ENCODE results near the gene TIPIN.
"Not testable (repeated sequence)": the region's sequence is repeated elsewhere in the genome, so short reads cannot be mapped to it uniquely, and the experiment has no call there.

The TIPIN gene

DNA sequence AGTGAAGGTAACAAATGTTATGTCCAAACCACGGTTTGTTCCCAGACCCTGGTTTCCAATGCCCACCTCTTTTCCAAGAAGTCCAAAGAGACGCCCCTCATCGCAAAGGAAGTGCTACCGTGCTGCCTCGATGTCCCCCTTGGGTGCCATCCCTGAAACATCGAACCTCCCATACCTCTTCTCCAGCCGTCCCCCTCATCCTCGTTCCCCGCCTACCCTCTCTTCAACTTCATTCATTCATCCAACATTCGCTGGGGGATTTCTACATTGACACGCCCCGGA, 467 bp downstream of the TIPIN start:
- peak overlapping the region; percentile 81 for H3K4me3 ChIP-seq (ENCODE audit: low read depth, low read length)
- TF ChIP-seq, protein P1, sequence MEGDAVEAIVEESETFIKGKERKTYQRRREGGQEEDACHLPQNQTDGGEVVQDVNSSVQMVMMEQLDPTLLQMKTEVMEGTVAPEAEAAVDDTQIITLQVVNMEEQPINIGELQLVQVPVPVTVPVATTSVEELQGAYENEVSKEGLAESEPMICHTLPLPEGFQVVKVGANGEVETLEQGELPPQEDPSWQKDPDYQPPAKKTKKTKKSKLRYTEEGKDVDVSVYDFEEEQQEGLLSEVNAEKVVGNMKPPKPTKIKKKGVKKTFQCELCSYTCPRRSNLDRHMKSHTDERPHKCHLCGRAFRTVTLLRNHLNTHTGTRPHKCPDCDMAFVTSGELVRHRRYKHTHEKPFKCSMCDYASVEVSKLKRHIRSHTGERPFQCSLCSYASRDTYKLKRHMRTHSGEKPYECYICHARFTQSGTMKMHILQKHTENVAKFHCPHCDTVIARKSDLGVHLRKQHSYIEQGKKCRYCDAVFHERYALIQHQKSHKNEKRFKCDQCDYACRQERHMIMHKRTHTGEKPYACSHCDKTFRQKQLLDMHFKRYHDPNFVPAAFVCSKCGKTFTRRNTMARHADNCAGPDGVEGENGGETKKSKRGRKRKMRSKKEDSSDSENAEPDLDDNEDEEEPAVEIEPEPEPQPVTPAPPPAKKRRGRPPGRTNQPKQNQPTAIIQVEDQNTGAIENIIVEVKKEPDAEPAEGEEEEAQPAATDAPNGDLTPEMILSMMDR (IDR thresholded peaks at IDR 0.05; ENCODE audit: borderline replicate concordance, insufficient read depth, low read depth, low read length) = no peak

DNA sequence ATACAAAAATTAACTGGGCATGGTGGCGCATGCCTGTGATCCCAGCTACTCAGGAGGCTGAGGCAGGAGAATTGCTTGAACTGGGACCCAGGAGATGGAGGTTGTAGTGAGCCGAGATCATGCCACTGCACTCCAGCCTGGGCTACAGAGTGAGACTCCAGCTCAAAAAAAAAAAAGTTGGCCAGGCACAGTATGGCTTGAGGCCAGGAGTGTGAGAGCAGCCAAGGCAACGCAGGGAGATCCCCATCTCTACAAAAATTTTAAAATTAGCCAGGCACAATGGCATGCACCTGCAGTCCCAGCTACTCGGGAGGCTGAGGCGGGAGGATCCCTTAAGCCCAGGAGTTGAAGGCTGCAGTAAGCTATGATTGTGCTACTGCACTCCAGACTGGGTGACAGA, 8.0 kb downstream of the TIPIN start:
- not testable (repeated sequence) for H3K4me3 ChIP-seq (ENCODE audit: low read depth, low read length)

DNA sequence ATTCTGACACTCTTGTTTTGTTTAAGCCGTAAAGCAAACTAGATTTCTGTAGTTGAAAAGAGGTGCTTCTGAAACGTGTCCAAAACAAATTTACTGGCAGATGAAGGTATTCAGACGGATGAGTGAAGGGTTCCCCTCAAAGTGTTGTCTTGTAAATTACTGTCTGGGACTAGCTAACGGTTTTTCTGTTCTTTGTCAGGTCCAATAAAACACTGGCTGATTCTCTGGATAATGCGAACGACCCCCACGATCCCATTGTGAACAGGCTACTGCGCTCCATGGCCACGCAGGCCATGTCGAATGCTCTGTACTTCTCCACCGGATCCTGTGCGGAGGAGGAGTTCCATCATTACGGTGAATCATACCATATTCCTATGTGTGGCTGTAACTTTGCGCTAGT, 27.7 kb downstream of the TIPIN start:
- H3K4me3 ChIP-seq (ENCODE audit: low read depth, low read length) = no peak overlapping the region
- TF ChIP-seq, protein P1 (IDR thresholded peaks at IDR 0.05; ENCODE audit: borderline replicate concordance, insufficient read depth, low read depth, low read length) = no peak

DNA sequence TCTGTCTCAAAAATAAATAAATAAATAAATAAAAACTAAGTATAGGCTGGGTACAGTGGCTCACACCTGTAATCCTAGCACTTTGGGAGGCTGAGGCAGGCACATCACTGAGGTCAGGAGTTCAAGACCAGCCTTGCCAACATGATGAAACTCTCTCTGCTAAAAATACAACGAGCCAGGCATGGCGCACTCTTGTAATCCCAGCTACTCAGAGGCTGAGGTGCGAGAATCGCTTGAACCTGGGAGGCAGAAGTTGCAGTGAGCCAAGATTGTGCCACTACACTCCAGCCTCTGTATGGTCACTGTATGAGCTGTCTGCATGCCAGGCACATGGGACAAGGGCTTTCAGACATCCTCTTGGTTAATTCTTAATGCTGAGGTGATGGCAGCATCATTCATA, 28.7 kb downstream of the TIPIN start:
- H3K4me3 ChIP-seq (ENCODE audit: low read depth, low read length) = no peak overlapping the region
- TF ChIP-seq, protein P1 (IDR thresholded peaks at IDR 0.05; ENCODE audit: borderline replicate concordance, insufficient read depth, low read depth, low read length) = no peak

DNA sequence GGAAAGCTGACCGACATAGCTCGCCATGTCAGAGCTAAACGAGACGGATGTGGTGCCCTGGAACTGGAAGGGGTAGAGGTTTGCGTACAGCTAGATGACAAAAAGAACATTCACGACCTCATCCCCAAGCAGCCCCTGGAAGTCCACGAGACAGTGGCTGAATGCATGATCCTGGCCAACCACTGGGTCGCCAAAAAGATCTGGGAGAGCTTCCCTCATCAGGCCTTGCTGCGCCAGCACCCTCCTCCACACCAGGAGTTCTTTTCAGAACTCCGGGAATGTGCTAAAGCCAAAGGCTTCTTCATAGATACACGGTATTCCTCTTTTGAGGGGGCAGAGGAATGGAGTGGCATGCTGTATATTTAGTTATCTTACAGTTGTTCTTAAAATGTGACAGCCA, 30.4 kb downstream of the TIPIN start:
- no peak overlapping the region for H3K4me3 ChIP-seq (ENCODE audit: low read depth, low read length)
- TF ChIP-seq, protein P1 (IDR thresholded peaks at IDR 0.05; ENCODE audit: borderline replicate concordance, insufficient read depth, low read depth, low read length) = no peak

DNA sequence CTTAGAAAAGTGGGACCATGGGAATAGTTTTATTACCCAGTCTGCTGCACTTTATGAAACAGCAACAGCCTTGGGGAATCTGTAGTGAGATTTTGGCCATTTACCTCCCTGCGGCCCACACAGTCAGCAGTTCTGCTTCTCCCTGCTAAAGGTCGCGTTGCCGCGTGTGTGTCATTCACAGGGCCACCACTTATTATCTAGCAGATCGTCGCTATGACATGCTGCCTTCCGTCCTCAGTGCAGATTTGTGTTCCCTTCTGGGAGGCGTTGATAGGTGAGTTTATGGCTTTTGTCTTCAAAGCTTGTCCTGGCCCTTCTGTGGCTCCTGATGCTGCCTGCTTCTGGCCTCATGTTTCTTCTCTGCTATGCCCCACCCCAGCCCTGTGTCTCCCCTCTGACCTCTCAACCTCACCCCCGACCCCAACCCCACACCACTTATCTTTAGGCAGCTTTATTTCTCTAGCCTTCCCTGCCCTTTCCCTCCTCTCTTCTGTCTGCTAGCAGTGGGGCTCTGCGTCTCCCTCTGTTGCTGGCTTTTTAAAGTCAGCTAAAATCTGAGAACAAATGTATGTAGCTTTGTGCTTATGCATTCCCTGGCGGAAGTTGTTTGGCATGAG, 33.1 kb downstream of the TIPIN start:
- no peak overlapping the region for H3K4me3 ChIP-seq (ENCODE audit: low read depth, low read length)
- TF ChIP-seq, protein P1 (IDR thresholded peaks at IDR 0.05; ENCODE audit: borderline replicate concordance, insufficient read depth, low read depth, low read length) = no peak

DNA sequence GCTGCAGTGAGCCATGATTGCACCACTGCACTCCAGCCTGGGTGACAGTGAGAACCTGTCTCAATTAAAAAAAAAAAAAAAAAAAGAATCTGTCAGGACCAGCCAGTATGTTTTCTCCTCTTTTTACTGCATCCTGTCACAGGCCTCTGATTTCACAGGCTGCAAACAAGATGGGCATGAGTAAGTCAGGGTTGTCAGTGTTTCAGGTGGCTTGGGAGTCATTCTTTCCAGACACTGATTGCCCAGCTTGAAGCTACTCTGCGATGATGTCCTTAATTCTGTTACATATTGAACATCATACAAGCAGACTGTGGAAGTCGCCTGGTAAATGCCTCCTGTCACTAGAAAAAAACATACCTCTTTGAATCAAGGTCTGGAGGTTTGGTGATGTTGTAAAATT, 44.3 kb downstream of the TIPIN start:
- H3K4me3 ChIP-seq (ENCODE audit: low read depth, low read length) = no peak overlapping the region
- TF ChIP-seq, protein P1 (IDR thresholded peaks at IDR 0.05; ENCODE audit: borderline replicate concordance, insufficient read depth, low read depth, low read length) = no peak

DNA sequence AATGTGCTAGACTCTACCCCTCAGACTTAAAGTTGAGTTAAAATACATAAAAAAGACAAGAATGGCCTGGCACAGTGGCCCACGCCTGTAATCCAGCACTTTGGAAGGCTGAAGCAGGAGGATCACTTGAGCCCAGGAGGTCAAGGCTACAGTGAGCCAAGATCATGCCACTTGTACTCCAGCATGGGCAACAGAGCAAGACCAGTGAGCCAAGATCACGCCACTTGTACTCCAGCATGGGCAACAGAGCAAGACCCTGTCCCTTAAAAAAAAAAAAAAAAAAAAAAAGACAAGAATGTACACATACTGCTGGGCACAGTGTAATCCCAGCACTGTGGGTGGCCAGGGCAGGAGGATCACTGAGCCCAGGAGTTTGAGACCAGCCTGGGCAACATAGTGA, 45.7 kb downstream of the TIPIN start:
- TF ChIP-seq, protein P1 (IDR thresholded peaks at IDR 0.05; ENCODE audit: borderline replicate concordance, insufficient read depth, low read depth, low read length) = no peak
- no peak overlapping the region for H3K4me3 ChIP-seq (ENCODE audit: low read depth, low read length)
